Measurements from ENCODE around the gene EFNA1.
A peak's percentile ranks its signal among the peaks of the same experiment; 100 is the strongest.

Gene EFNA1

DNA sequence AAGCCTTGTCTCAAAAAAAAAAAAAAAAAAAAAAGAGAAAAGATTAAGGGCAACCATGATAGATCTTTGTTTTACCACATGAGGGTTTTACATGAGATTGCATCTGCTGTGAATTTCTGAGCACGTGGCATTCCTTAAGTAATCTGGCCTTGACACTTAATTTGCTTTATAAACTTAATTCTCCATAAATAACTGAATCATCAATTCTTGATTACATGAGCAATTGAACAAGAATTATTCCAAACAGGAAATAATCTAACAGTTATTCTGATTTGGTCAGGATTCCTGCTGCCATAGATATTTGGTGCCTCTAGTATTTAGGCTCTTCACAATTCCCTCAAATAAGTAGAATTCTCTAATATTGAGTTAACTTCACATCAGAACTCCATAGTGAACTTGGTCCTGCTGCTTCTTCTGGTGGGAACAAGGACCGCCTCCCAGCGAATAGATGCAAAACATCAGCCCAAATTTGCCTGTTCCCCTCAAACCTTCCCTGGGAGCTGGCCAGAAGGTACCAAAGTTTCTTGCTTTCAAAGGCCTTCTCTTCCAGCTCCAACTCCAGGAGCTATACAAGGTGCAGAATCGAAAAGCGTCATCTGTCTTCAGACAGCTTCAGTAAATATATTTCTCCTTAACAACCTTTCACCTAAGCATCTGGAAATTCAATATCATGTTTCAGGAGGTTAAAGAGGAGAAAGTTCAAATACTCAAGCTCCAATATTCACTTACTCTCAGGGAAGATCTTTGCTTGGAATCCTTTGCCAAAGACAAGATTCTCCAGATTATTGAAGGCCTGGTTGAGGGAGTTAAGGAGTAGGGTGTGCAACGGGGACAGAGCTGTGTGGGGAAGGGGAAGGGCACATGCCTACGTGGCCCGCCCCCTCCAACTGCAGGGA lies 44.4 kb downstream of the EFNA1 start:
- DNase-seq (ENCODE audit: low read depth): no peak
- H3K4me3 ChIP-seq (ENCODE audit: low read depth, low read length): peak overlapping the region; percentile 97
- TF ChIP-seq, protein P1, sequence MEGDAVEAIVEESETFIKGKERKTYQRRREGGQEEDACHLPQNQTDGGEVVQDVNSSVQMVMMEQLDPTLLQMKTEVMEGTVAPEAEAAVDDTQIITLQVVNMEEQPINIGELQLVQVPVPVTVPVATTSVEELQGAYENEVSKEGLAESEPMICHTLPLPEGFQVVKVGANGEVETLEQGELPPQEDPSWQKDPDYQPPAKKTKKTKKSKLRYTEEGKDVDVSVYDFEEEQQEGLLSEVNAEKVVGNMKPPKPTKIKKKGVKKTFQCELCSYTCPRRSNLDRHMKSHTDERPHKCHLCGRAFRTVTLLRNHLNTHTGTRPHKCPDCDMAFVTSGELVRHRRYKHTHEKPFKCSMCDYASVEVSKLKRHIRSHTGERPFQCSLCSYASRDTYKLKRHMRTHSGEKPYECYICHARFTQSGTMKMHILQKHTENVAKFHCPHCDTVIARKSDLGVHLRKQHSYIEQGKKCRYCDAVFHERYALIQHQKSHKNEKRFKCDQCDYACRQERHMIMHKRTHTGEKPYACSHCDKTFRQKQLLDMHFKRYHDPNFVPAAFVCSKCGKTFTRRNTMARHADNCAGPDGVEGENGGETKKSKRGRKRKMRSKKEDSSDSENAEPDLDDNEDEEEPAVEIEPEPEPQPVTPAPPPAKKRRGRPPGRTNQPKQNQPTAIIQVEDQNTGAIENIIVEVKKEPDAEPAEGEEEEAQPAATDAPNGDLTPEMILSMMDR (IDR thresholded peaks at IDR 0.05; ENCODE audit: low read depth, low read length, missing control alignments): no peak

DNA sequence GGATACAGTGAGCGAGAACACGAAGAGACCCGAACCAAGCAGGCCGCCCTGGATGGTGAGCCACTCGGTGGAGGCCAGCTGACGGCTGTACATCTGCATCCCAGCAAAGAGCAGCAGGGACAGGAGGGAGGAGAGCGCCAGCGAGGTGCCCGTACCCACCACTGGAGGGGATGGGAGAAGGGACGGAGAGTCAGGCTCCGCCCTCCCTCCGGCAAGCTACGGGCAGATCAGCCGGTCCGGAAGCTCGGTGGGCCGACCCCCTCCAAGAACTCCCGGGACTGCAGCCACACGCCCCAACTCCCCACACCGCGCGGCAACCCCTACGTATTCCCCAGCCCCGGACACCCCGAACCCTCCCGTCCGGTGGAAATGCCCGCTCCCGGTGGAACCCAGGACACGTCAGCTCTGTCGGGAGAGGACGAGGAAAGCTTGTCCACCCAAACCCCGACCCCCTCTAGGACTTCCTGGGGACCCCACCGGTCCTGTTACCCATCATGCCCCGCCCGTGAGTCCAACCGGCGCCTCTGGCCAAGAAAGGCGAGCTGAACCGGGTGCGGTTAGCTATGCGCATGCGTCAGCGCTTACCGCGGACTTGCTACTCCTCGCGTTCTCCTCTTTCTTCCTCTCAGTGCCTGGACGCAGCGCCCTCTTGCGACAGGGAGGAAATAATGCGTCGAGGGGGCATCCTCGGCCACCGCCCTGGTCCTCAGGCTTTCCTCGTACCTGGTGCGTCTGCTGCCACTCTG lies 45.2 kb downstream of the EFNA1 start, which contains the start of gene KRTCAP2:
Gene KRTCAP2 (minus strand): TSS at position 573 of the 746 bp plus-strand sequence. CDS start 80 bp downstream, at position 493.
- TF ChIP-seq, protein P1 (IDR thresholded peaks at IDR 0.05; ENCODE audit: low read depth, low read length, missing control alignments): peak; percentile 96
- H3K4me3 ChIP-seq (ENCODE audit: low read depth, low read length): peak within 1 kb of the TSS; percentile 97

DNA sequence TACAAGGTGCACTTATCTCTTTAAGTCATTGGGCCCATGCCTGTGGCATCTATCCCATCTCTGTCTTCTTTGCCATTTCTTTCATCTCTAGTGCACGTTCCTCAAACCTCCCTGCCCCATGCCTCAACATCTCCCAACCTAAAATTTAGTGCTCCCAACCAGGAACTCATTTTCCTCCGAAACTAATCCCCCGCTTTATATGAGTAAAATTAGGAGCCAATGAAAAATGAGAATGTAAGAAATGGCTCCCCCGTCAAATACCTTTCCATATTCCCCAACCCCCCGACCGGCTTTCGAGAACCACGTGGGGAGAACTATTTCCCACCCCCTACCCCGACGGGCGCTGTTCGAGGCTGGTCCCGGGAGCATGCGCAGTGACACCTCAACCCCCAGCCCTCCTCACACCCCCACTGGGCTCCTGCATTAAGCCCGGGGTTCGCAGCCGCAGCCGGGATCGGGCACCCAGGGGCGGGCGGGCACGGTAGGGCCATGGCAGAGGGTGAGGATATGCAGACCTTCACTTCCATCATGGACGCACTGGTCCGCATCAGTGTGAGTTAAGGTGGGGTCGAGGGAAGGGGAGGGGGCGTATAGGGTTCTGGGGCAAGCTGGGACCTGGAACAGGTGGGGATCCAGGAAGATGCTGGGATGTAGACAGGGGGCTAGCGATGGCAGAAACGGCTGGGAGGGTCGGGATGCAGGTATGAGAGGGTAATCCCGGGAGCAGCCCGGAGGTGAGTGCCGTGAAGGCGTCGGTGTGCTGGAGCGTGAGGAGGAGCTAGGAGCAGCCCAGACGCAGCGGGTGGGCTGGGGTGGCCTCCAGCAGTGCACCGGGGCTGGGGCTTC lies 46.0 kb downstream of the EFNA1 start, which contains the start of gene TRIM46:
Gene TRIM46 (plus strand): TSS at position 372 of the 846 bp plus-strand sequence. CDS start 118 bp downstream, at position 490.
- no peak for DNase-seq (ENCODE audit: low read depth)
- H3K4me3 ChIP-seq (ENCODE audit: low read depth, low read length): peak within 1 kb of the TSS; percentile 97
- TF ChIP-seq, protein P1 (IDR thresholded peaks at IDR 0.05; ENCODE audit: low read depth, low read length, missing control alignments): no peak

More for the DNA sequence above, 45.2 kb downstream of the EFNA1 start, which contains the start of gene KRTCAP2:
- DNase-seq (ENCODE audit: low read depth): peak; percentile 92

DNA sequence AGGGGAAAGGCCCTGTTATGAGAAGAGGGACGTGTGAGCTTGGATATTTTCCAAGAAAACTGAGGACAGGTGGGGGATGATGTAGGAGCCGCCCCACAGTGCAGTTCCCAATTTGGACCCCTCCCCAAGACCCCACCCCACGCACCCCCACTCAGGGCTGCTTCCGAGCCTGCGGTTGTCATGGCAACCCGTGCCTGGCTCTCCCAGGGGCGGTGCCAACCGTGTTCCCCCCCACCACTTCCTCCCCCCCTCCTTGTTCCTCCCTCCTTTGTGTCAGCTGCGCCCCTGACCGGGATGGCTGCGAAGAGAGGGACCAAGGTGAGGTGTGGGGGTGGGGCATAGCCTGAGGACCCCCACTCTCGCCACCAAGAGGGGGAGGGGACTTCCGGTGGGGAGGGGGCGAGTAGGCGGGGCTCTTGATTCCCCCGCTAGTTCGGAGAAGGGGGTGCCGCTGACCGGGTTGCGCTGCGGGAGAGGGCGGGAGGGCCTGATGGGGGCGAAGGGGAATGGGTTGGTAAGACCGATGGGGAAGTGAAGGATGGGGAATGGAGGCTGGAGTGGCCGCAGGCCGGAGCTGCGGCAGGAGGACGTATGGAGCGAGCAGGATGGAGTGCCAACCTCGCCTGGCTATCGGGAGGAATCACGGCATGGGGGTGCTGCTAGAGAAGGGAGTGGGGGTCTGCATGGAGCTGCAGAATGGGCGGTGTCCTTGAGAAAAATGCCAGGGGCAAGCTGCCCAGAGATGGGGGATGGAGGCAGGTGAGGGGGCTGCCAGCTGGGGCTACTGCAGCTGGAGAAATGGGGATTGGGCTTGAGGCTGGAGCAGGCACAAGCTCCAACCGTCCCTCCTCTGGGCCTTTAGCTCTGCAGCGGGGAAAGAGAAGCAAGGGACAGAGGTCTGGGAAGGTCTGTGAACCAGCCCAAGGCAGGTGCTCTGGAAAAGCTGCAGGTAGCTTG lies 46.9 kb downstream of the EFNA1 start:
- H3K4me3 ChIP-seq (ENCODE audit: low read depth, low read length): peak overlapping the region; percentile 39
- TF ChIP-seq, protein P1 (IDR thresholded peaks at IDR 0.05; ENCODE audit: low read depth, low read length, missing control alignments): no peak
- no peak for DNase-seq (ENCODE audit: low read depth)

DNA sequence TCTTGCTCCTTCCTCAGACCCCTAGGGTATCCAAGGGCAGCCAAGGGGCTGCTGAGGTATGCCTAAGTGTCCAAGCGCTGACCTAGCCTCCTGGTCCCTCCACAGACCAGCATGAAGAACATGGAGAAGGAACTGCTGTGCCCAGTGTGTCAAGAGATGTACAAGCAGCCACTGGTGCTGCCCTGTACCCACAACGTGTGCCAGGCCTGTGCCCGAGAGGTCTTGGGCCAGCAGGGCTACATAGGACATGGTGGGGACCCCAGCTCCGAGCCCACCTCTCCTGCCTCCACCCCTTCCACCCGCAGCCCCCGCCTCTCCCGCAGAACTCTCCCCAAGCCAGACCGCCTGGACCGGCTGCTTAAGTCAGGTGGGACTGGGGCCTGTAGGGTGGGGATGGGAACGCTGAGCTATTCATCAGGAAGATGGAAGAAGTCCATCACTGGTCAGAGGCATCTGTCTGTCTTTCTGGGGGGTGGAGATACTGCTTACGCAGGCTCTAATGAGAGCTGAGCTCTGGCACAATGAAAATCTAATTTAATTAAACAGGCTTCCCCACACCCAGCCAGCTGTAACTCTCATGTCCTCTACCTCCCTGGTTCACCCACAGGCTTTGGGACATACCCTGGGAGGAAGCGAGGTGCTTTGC lies 47.7 kb downstream of the EFNA1 start:
- DNase-seq (ENCODE audit: low read depth): no peak
- TF ChIP-seq, protein P1 (IDR thresholded peaks at IDR 0.05; ENCODE audit: low read depth, low read length, missing control alignments): no peak
- H3K4me3 ChIP-seq (ENCODE audit: low read depth, low read length): no peak overlapping the region

All from GM12864 (cell line).